ENCODE data around the gene PPP1R9B. TPM values are rescaled to one million over a fixed set of nuclear protein-coding genes. Genes with fewer than 3 reads are reported as not detected.

Gene PPP1R9B
- total and polyA plus RNA-seq, 2 donors (not counting 1 experiment from before 2014, with no cell fraction given) = 80.7 to 220 TPM

DNA sequence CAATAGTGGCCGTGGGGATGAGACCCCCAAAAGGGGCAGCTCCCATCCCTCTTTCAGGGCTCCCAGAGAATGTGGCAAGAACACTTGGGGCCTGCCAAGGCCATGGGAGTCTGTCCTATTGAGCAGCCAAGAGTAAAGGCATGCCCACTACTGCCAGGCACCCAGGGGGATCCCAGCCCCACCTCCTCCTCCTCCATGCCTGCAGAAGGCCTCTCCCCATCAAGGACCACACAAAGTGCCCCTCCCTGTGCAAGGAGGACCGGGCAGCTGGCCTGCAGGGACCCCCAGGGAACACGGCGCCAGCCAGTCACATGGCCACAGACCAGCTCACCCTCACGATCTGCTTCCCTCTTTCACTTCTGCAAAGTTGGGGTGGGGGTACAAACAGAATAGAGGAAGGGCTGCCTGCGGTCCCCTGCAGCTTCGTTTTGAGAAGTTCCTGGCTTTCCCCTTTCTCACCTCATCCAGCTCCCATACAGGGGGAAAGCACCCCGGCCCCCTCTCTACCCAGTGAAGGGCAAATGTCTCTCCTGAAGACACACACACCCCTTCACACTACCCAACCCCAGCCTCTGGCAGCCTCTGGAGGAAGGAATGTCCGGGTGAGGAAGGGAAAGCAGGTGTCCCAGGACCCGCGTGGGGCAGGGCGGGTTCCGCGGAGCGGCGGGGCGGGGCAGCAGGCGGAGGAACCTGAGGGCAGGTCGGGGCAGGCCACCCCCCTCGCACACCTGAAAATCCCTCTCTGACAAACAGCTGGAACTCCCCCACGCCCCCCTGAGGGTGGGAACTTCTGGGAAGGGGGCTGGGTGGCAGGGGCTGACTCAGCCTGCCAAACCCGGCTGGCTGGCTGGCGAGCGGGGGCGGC is 2.0 kb downstream of the PPP1R9B start:
- ChIA-PET POLR2A (interaction anchor here (0.6 to 1.8 kb wide), 7 partner anchors 9 to 904 kb away, joined by 3 to 11 read pairs (median 5); partner anchors contain the start of gene PDK2), CTCF (interaction anchor here (0.7 to 5.1 kb wide), 12 partner anchors 9 to 61 kb away, joined by 3 to 59 read pairs (median 5); partner anchors contain the start of gene SAMD14)
- peak overlapping the region; percentile 98 for H3K27ac Mint-ChIP-seq
- peaks cover 67% of the 10 kb centered on the region for H4K20me1 ChIP-seq (ENCODE audit: control insufficient read depth, insufficient read depth, low read length, poor library complexity, severe bottlenecking)
- H3K27ac ChIP-seq (ENCODE audit: low read length in 2 of 2) = peak overlapping the region; percentile 82 to 94
- intact Hi-C loops (cut with micrococcal nuclease) = loop anchor here (1.0 kb wide), 2 partner anchors 8 to 53 kb away; partner anchors contain the start of gene PDK2
- no peaks in the 10 kb centered on the region for H3K27me3 ChIP-seq (replicated peaks in 1 of 4; ENCODE audit: control extremely low read depth in 1 of 4, control insufficient read depth in 3 of 4, insufficient read depth in 4 of 4, low read length in 3 of 4)
- peak; percentile 58 for ATAC-seq (ENCODE audit: low read depth)
- H3K4me3 Mint-ChIP-seq = peak overlapping the region; percentile 100
- no peaks in the 10 kb centered on the region for H3K9me3 ChIP-seq (ENCODE audit: control extremely low read depth in 1 of 3, control insufficient read depth in 2 of 3, insufficient read depth in 1 of 3, low read length in 2 of 3)
- no peaks in the 10 kb centered on the region for H3K27me3 Mint-ChIP-seq
- peaks cover 0 to 30% of the 10 kb centered on the region in 2 experiments for H3K36me3 ChIP-seq (replicated peaks in 1 of 2; ENCODE audit: control extremely low read depth in 1 of 2, control insufficient read depth in 1 of 2, extremely low read depth in 1 of 2, insufficient read depth in 2 of 2, low read length in 1 of 2)
- H3K4me1 ChIP-seq (ENCODE audit: control insufficient read depth in 2 of 2, insufficient read depth in 2 of 2, low read length in 2 of 2) = peaks cover 46 to 60% of the 10 kb centered on the region in 2 donors
- H2AFZ ChIP-seq (ENCODE audit: insufficient read depth, low read depth, low read length, poor library complexity, severe bottlenecking) = peak overlapping the region; percentile 52
- H3K9ac ChIP-seq (ENCODE audit: low read length) = peak overlapping the region; percentile 95
- peaks cover 54% of the 10 kb centered on the region for H3K4me1 Mint-ChIP-seq
- peak overlapping the region; percentile 74 to 97 (median 85) for H3K4me3 ChIP-seq (ENCODE audit: control extremely low read depth in 1 of 5, extremely low read depth in 1 of 5, insufficient read depth in 1 of 5, low read depth in 2 of 5, low read length in 4 of 5)
- no peaks in the 10 kb centered on the region for H3K9me3 Mint-ChIP-seq (ENCODE audit: insufficient read depth)
- peaks cover 74% of the 10 kb centered on the region for H3K79me2 ChIP-seq (ENCODE audit: control insufficient read depth, insufficient read depth, low read length)
- 0% methylated on average over 7 of the region's 25 CpGs for whole genome bisulfite sequencing (ENCODE audit: insufficient coverage)
- no peak for TF ChIP-seq EZH2 (IDR thresholded peaks at IDR 0.05; ENCODE audit: borderline replicate concordance, insufficient read depth, low read depth, low read length, poor library complexity, severe bottlenecking)
- TF ChIP-seq, protein P1, sequence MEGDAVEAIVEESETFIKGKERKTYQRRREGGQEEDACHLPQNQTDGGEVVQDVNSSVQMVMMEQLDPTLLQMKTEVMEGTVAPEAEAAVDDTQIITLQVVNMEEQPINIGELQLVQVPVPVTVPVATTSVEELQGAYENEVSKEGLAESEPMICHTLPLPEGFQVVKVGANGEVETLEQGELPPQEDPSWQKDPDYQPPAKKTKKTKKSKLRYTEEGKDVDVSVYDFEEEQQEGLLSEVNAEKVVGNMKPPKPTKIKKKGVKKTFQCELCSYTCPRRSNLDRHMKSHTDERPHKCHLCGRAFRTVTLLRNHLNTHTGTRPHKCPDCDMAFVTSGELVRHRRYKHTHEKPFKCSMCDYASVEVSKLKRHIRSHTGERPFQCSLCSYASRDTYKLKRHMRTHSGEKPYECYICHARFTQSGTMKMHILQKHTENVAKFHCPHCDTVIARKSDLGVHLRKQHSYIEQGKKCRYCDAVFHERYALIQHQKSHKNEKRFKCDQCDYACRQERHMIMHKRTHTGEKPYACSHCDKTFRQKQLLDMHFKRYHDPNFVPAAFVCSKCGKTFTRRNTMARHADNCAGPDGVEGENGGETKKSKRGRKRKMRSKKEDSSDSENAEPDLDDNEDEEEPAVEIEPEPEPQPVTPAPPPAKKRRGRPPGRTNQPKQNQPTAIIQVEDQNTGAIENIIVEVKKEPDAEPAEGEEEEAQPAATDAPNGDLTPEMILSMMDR (IDR thresholded peaks at IDR 0.05) = no peak
- H3K4me2 ChIP-seq (replicated peaks; ENCODE audit: low read depth, low read length, poor library complexity, severe bottlenecking) = peak overlapping the region; percentile 92
- peak; percentile 95 for DNase-seq
